ENCODE results near the gene FBXL7. TPM values are rescaled to one million over a fixed set of nuclear protein-coding genes. Genes with fewer than 3 reads are reported as not detected.

FBXL7 gene
- total and polyA plus RNA-seq, 4 donors: 1.9 to 15.5 (median 6.6) TPM

GRCh38 chr5:15737036-15737821, 237.2 kb downstream of the FBXL7 start:
- Histone ChIP-seq H3K9ac (ENCODE audit: insufficient read depth in 1 of 2, low read length in 2 of 2) (no peak overlapping the region), H3K27ac (ENCODE audit: low read depth in 1 of 2, low read length in 1 of 2) (no peak overlapping the region), H3K9me3 (ENCODE audit: control insufficient read depth in 4 of 4, insufficient read depth in 3 of 4, low read length in 3 of 4) (no peaks in the 10 kb centered on the region), H3K4me1 (ENCODE audit: control insufficient read depth in 5 of 5, insufficient read depth in 5 of 5, low read length in 5 of 5) (peaks cover 4 to 25% (median 9%) of the 10 kb centered on the region in 5 donors), H3K36me3 (ENCODE audit: control insufficient read depth in 4 of 4, insufficient read depth in 4 of 4, low read length in 4 of 4) (no peaks in the 10 kb centered on the region), H3K27me3 (ENCODE audit: control insufficient read depth in 3 of 3, insufficient read depth in 3 of 3, low read length in 2 of 3) (no peaks in the 10 kb centered on the region), H3K4me3 (no peak overlapping the region)
- ATAC-seq (ENCODE audit: insufficient read depth, low FRiP score) (no peak), DNase-seq (peak in 2 of 3 donors; percentile 31 to 55)
- WGBS, 2 donors: 58 to 66% methylated on average over 8 of the region's 8 CpGs
- TF ChIP-seq, protein P1, sequence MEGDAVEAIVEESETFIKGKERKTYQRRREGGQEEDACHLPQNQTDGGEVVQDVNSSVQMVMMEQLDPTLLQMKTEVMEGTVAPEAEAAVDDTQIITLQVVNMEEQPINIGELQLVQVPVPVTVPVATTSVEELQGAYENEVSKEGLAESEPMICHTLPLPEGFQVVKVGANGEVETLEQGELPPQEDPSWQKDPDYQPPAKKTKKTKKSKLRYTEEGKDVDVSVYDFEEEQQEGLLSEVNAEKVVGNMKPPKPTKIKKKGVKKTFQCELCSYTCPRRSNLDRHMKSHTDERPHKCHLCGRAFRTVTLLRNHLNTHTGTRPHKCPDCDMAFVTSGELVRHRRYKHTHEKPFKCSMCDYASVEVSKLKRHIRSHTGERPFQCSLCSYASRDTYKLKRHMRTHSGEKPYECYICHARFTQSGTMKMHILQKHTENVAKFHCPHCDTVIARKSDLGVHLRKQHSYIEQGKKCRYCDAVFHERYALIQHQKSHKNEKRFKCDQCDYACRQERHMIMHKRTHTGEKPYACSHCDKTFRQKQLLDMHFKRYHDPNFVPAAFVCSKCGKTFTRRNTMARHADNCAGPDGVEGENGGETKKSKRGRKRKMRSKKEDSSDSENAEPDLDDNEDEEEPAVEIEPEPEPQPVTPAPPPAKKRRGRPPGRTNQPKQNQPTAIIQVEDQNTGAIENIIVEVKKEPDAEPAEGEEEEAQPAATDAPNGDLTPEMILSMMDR (IDR thresholded peaks at IDR 0.05; ENCODE audit: control extremely low read depth, extremely low read depth): no peak

- Histone ChIP-seq H3K4me3 (no peak overlapping the region), H3K9me3 (ENCODE audit: control insufficient read depth in 4 of 4, insufficient read depth in 3 of 4, low read length in 3 of 4) (no peaks in the 10 kb centered on the region), H3K4me1 (ENCODE audit: control insufficient read depth in 5 of 5, insufficient read depth in 5 of 5, low read length in 5 of 5) (peaks cover 5 to 25% (median 9%) of the 10 kb centered on the region in 5 donors), H3K36me3 (ENCODE audit: control insufficient read depth in 4 of 4, insufficient read depth in 4 of 4, low read length in 4 of 4) (no peaks in the 10 kb centered on the region), H3K27ac (ENCODE audit: low read depth in 1 of 2, low read length in 1 of 2) (peak overlapping the region in 1 of 2 donors; percentile 33), H3K9ac (ENCODE audit: insufficient read depth in 1 of 2, low read length in 2 of 2) (no peak overlapping the region), H3K27me3 (ENCODE audit: control insufficient read depth in 3 of 3, insufficient read depth in 3 of 3, low read length in 2 of 3) (no peaks in the 10 kb centered on the region)
- TF ChIP-seq, protein P1 (IDR thresholded peaks at IDR 0.05; ENCODE audit: control extremely low read depth, extremely low read depth): no peak
- DNase-seq (peak in 2 of 3 donors; percentile 36 to 41), ATAC-seq (ENCODE audit: insufficient read depth, low FRiP score) (no peak)
- WGBS, 2 donors: 60 to 77% methylated on average over 5 of the region's 5 CpGs
Measured at GRCh38 chr5:15737871-15738664, 238.1 kb downstream of the FBXL7 start.

GRCh38 chr5:15740383-15740782, 240.4 kb downstream of the FBXL7 start:
- no peak for ATAC-seq (ENCODE audit: insufficient read depth, low FRiP score)
- DNase-seq: no peak
- no peaks in the 10 kb centered on the region for H3K36me3 ChIP-seq (ENCODE audit: control insufficient read depth in 4 of 4, insufficient read depth in 4 of 4, low read length in 4 of 4)
- H3K9ac ChIP-seq (ENCODE audit: insufficient read depth in 1 of 2, low read length in 2 of 2): no peak overlapping the region
- H3K4me3 ChIP-seq: no peak overlapping the region
- H3K27ac ChIP-seq (ENCODE audit: low read depth in 1 of 2, low read length in 1 of 2): no peak overlapping the region
- TF ChIP-seq, protein P1 (IDR thresholded peaks at IDR 0.05; ENCODE audit: control extremely low read depth, extremely low read depth): no peak
- no peaks in the 10 kb centered on the region for H3K27me3 ChIP-seq (ENCODE audit: control insufficient read depth in 3 of 3, insufficient read depth in 3 of 3, low read length in 2 of 3)
- peaks cover 5 to 25% (median 9%) of the 10 kb centered on the region in 5 donors for H3K4me1 ChIP-seq (ENCODE audit: control insufficient read depth in 5 of 5, insufficient read depth in 5 of 5, low read length in 5 of 5)
- peaks cover 0 to 6% (median 0%) of the 10 kb centered on the region in 4 donors for H3K9me3 ChIP-seq (ENCODE audit: control insufficient read depth in 4 of 4, insufficient read depth in 3 of 4, low read length in 3 of 4)
